Calu3 (cell line): ENCODE results near the gene BTF3. TPM values are rescaled to one million over a fixed set of nuclear protein-coding genes. Genes with fewer than 3 reads are reported as not detected.

Experiments
- BruUV-seq: library from RNA; stranded (reverse); fragments of 400-500 nt; replicated peaks from 2 replicates; lab custom pipeline; 2021; lab: Mats Ljungman, UMichigan
- CTCF ChIA-PET: fragments of 300-600 bp; sonication (Branson Sonifier 250); formaldehyde crosslinking; loops from one replicate; lab custom pipeline; 2022; ENCODE audit warnings: antibody characterized with exemption; lab: Charles Lee
- DNase-seq: peaks from one replicate; pipeline ENCODE4 v3.0.0; 2022
- H3K27ac Mint-ChIP-seq: one replicate; pipeline ENCODE4 v1.8.0; 2022; ENCODE audit warnings: mixed read lengths; ENCODE audit not compliant: unreplicated experiment
- H3K27me3 Mint-ChIP-seq: one replicate; pipeline ENCODE4 v1.8.0; 2022; ENCODE audit warnings: mixed read lengths; ENCODE audit not compliant: unreplicated experiment
- H3K36me3 Mint-ChIP-seq: one replicate; pipeline ENCODE4 v1.8.0; 2022; ENCODE audit warnings: mild to moderate bottlenecking, moderate library complexity, mixed read lengths; ENCODE audit not compliant: insufficient read depth, unreplicated experiment
- H3K4me1 Mint-ChIP-seq: one replicate; pipeline ENCODE4 v1.8.0; 2022; ENCODE audit warnings: mild to moderate bottlenecking, low read depth, mixed read lengths; ENCODE audit not compliant: unreplicated experiment
- H3K4me3 Mint-ChIP-seq: one replicate; pipeline ENCODE4 v1.8.0; 2022; ENCODE audit warnings: mild to moderate bottlenecking, low read depth, moderate library complexity, mixed read lengths; ENCODE audit not compliant: unreplicated experiment
- H3K9me3 Mint-ChIP-seq: one replicate; pipeline ENCODE4 v1.8.0; 2022; ENCODE audit warnings: low read depth, mixed read lengths; ENCODE audit not compliant: unreplicated experiment
- intact Hi-C: fragments of 100-400 bp; cut with micrococcal nuclease; formaldehyde crosslinking; loops from one replicate; pipeline ENCODE4 v1.10.0; 2022; ENCODE audit not compliant: unreplicated experiment
- total RNA-seq: library from RNA; stranded (reverse); gene quantifications from 2 replicates; pipeline ENCODE4 v1.2.3, GENCODE V29; 2022
- TF ChIP-seq, protein P1 (sequence below): fragments of 200-600 bp; IDR thresholded peaks from one replicate; pipeline ENCODE4 v1.8.0; 2022; ENCODE audit warnings: antibody characterized with exemption; ENCODE audit not compliant: unreplicated experiment

Gene BTF3
- total RNA-seq, 1 experiment from 2014 or later, result 872 TPM

DNA sequence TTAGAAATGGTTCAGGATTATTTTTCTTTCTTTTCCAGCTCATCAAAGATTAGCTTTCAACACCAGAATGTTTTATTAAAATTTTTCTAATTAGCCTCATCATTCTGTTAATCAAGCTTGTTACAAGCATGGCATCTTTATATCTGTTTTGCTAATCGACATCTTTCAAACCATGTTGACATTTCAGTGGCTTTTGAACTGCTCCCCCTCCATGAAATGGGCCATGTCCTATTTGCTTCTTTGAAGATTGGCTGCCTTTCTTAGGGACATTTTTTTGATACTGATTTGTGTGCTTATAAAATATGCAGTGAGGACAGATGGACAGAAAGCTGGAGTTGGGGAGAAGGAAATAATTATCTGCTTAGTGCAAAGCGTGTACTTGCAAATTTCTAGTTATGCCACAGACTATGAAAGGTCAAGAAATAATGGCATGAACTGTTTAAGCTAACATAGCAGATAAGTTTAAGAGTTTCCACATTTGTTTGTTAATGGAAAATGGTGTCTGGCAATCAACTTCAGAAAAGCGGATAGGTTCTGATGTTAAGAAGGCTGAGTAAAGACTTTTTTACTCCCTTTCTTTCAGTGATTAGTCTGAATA, 27.5 kb downstream of the BTF3 start:
- CTCF ChIA-PET, result no interaction called here
- Mint-ChIP-seq H3K27me3 (no peaks in the 10 kb centered on the region), H3K9me3 (no peaks in the 10 kb centered on the region), H3K27ac (no peak overlapping the region), H3K36me3 (no peaks in the 10 kb centered on the region), H3K4me1 (no peaks in the 10 kb centered on the region), H3K4me3 (no peak overlapping the region)
- intact Hi-C loops, result no loop called here
- DNase-seq, result no peak
- TF ChIP-seq, protein P1, sequence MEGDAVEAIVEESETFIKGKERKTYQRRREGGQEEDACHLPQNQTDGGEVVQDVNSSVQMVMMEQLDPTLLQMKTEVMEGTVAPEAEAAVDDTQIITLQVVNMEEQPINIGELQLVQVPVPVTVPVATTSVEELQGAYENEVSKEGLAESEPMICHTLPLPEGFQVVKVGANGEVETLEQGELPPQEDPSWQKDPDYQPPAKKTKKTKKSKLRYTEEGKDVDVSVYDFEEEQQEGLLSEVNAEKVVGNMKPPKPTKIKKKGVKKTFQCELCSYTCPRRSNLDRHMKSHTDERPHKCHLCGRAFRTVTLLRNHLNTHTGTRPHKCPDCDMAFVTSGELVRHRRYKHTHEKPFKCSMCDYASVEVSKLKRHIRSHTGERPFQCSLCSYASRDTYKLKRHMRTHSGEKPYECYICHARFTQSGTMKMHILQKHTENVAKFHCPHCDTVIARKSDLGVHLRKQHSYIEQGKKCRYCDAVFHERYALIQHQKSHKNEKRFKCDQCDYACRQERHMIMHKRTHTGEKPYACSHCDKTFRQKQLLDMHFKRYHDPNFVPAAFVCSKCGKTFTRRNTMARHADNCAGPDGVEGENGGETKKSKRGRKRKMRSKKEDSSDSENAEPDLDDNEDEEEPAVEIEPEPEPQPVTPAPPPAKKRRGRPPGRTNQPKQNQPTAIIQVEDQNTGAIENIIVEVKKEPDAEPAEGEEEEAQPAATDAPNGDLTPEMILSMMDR, result no peak
- BruUV-seq, result no TSS peak

DNA sequence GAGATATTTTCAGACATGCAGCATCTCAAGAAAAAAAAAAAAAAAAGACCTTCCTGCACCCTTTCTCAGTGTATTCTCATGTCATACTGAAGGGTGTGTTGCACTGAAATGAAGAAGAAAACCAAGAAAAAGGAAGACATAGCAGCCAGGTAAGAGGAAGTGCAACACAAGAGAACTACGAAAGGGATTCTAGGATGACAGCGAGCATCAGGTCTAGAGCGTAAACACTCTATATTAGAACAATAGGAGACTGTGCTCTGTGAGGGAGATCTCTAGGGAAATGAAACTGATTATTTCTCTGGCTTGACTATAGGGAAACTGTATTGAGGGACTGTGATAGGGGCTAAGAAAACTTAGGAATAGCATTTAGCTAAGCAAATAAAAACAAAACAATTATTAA, 30.0 kb downstream of the BTF3 start:
- intact Hi-C loops, result no loop called here
- no peak overlapping the region for H3K4me3 Mint-ChIP-seq
- no peaks in the 10 kb centered on the region for H3K36me3 Mint-ChIP-seq
- H3K9me3 Mint-ChIP-seq, result peaks cover 2% of the 10 kb centered on the region
- no TSS peak for BruUV-seq
- H3K4me1 Mint-ChIP-seq, result no peaks in the 10 kb centered on the region
- no peak overlapping the region for H3K27ac Mint-ChIP-seq
- TF ChIP-seq, protein P1, result no peak
- DNase-seq, result no peak
- H3K27me3 Mint-ChIP-seq, result no peaks in the 10 kb centered on the region
- CTCF ChIA-PET, result no interaction called here

DNA sequence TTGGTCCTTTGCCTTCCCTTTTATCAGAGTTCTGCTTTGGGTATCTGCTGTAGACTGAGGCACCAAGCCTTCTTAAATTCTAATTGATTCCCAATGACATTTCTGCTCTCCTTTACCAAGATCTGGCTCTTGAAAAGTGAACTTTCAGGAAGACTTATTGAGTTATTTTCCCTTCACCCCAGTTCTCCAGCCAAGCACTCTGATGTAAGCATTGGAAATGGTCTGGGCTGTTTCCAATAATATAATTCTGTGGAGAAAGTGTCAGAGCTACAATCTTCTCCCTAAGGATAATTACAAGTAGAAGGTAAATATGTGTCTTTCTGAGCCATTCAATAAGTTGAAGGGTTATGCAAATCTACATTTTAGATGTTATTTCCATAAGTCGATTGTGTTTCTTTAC, 30.8 kb downstream of the BTF3 start:
- Mint-ChIP-seq H3K9me3 (peaks cover 2% of the 10 kb centered on the region), H3K27me3 (no peaks in the 10 kb centered on the region), H3K4me1 (no peaks in the 10 kb centered on the region), H3K27ac (no peak overlapping the region), H3K4me3 (no peak overlapping the region), H3K36me3 (no peaks in the 10 kb centered on the region)
- TF ChIP-seq, protein P1, result no peak
- DNase-seq, result no peak
- BruUV-seq, result no TSS peak
- CTCF ChIA-PET, result no interaction called here
- intact Hi-C loops, result no loop called here

DNA sequence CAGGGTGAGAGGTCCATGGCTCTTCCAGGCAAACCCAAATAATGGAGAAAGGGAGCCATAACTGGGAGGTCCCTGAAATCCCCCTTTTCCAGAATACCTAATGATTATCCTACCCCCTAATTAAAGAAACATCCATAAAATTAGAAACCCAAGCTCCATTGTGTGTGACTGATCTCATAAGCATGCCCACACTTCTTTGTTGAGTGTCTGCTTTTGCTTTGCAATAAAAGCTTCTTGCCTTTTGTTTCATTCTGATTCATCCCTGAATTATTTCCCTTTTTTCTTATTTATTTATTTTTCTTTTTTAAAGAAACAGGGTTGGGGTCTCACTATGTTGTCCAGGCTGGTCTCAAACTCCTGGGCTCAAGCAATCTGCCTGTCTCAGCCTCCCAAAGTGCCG, 33.1 kb downstream of the BTF3 start:
- intact Hi-C loops, result no loop called here
- H3K9me3 Mint-ChIP-seq, result peaks cover 2% of the 10 kb centered on the region
- TF ChIP-seq, protein P1, result no peak
- no peaks in the 10 kb centered on the region for H3K27me3 Mint-ChIP-seq
- no peak for DNase-seq
- no peaks in the 10 kb centered on the region for H3K36me3 Mint-ChIP-seq
- H3K27ac Mint-ChIP-seq, result no peak overlapping the region
- CTCF ChIA-PET, result interaction anchor here (0.6 kb wide), 1 partner anchor 200 kb away, joined by 3 read pairs; no protein-coding TSS in a partner anchor
- H3K4me1 Mint-ChIP-seq, result no peaks in the 10 kb centered on the region
- H3K4me3 Mint-ChIP-seq, result no peak overlapping the region
- BruUV-seq, result no TSS peak
